Keratinocyte (primary cell): ENCODE results near the gene DOK6. TPM values are rescaled to one million over a fixed set of nuclear protein-coding genes. Genes with fewer than 3 reads are reported as not detected.

Source experiments
- DNase-seq: peaks from one replicate; pipeline ENCODE4 v3.0.0-alpha.2; 2011; ENCODE audit warnings: low read depth, missing footprints, low spot score
- FAIRE-seq: peaks from 2 replicates; lab custom pipeline; 2011; peaks lifted over from hg19 to GRCh38; lab: Jason Lieb, UNC
- H2AFZ ChIP-seq: 2 replicates; pipeline ENCODE4 v1.6.0; 2012; ENCODE audit warnings: low read length, control low read depth, inconsistent platforms; ENCODE audit not compliant: control insufficient read depth
- H3K27ac ChIP-seq: 2 replicates; pipeline ENCODE4 v1.5.1; 2011; ENCODE audit warnings: low read length; ENCODE audit not compliant: control insufficient read depth, insufficient read depth
- H3K27me3 ChIP-seq: 3 replicates; pipeline ENCODE4 v1.6.0; 2011; ENCODE audit warnings: low read length; ENCODE audit not compliant: control insufficient read depth, insufficient read depth; ENCODE audit errors: extremely low read depth
- H3K36me3 ChIP-seq, 2 experiments: 2 replicates in 1 of 2; 3 replicates in 1 of 2; pipeline ENCODE4 v1.5.1; 2011; ENCODE audit warnings: low read length in 2 of 2, mild to moderate bottlenecking in 1 of 2; ENCODE audit not compliant: control insufficient read depth in 2 of 2, insufficient read depth in 2 of 2; ENCODE audit errors: extremely low read depth in 1 of 2
- H3K4me1 ChIP-seq: 3 replicates; pipeline ENCODE4 v1.5.1; 2011; ENCODE audit warnings: low read length; ENCODE audit not compliant: control insufficient read depth, insufficient read depth; ENCODE audit errors: extremely low read depth
- H3K4me2 ChIP-seq: 3 replicates; pipeline ENCODE4 v1.6.0; 2011; ENCODE audit warnings: low read depth, low read length; ENCODE audit not compliant: control insufficient read depth, insufficient read depth; ENCODE audit errors: extremely low read depth
- H3K4me3 ChIP-seq, 3 experiments: fragments of 200-600 bp in 1 of 3; sonication (generic) in 1 of 3; 2 replicates in 2 of 3; 3 replicates in 1 of 3; pipeline ENCODE4 v1.5.1; 2011 to 2016; ENCODE audit warnings: low read length in 3 of 3, mild to moderate bottlenecking in 3 of 3, control low read depth in 2 of 3, inconsistent platforms in 1 of 3, low read depth in 1 of 3, mixed read lengths in 1 of 3, mixed run types in 1 of 3, moderate library complexity in 1 of 3; ENCODE audit not compliant: control insufficient read depth in 2 of 3, insufficient read depth in 2 of 3; ENCODE audit errors: extremely low read depth in 1 of 3
- H3K79me2 ChIP-seq: 2 replicates; pipeline ENCODE4 v1.6.0; 2012; ENCODE audit warnings: low read length; ENCODE audit not compliant: control insufficient read depth, insufficient read depth
- H3K9ac ChIP-seq: 3 replicates; pipeline ENCODE4 v1.6.0; 2011; ENCODE audit warnings: low read length; ENCODE audit not compliant: control insufficient read depth, insufficient read depth; ENCODE audit errors: extremely low read depth
- H3K9me1 ChIP-seq: 3 replicates; pipeline ENCODE4 v1.6.0; 2011; ENCODE audit warnings: low read length; ENCODE audit not compliant: control insufficient read depth, insufficient read depth; ENCODE audit errors: extremely low read depth
- H3K9me3 ChIP-seq: 2 replicates; pipeline ENCODE4 v1.5.1; 2012; ENCODE audit warnings: low read depth, low read length; ENCODE audit not compliant: control insufficient read depth
- H4K20me1 ChIP-seq: 3 replicates; pipeline ENCODE4 v1.6.0; 2011; ENCODE audit warnings: low read length; ENCODE audit not compliant: control insufficient read depth, insufficient read depth; ENCODE audit errors: extremely low read depth
- EZH2 ChIP-seq: IDR thresholded peaks from one replicate; pipeline ENCODE4 v1.6.1; 2012; ENCODE audit warnings: inconsistent platforms, mild to moderate bottlenecking, low read length, moderate library complexity
- dilution Hi-C: fragments of 300-500 bp; cut with MboI; formaldehyde crosslinking; loops from one replicate; pipeline ENCODE4 v1.7.0; 2020; ENCODE audit warnings: low sequenced_read_pairs; ENCODE audit not compliant: extremely low pct_ligation_motif_present
- polyA plus RNA-seq, 5 experiments: library from polyadenylated mRNA; depleted of rRNA in 3 of 5; stranded (reverse) in 3 of 5; stranded (forward) in 1 of 5; unstranded in 1 of 5; fragments of >200 nt; gene quantifications; 1 replicate in 1 of 5; 2 replicates in 3 of 5; 3 replicates in 1 of 5; pipeline versions ENCODE4 v1.2.1 to v1.2.3, GENCODE V29; 2011 to 2012; ENCODE audit warnings: missing spikeins in 2 of 5, low read depth in 1 of 5, low replicate concordance in 1 of 5
- TF ChIP-seq, protein P1 (sequence below), 3 experiments: IDR thresholded peaks in 1 of 3; conservative IDR thresholded peaks in 1 of 3; optimal IDR thresholded peaks in 1 of 3; 2 replicates in 2 of 3; 3 replicates in 1 of 3; pipeline versions ENCODE3 to v1.5.1; 2011; ENCODE audit warnings: low read length in 3 of 3, mild to moderate bottlenecking in 3 of 3, moderate library complexity in 2 of 3, control low read depth in 1 of 3, inconsistent platforms in 1 of 3; ENCODE audit not compliant: insufficient read depth in 2 of 3; ENCODE audit errors: extremely low read depth in 1 of 3

DOK6 gene
- polyA plus RNA-seq, 1 donor (not counting 4 experiments of a cell fraction or from before 2014, with no cell fraction given): not detected

DNA sequence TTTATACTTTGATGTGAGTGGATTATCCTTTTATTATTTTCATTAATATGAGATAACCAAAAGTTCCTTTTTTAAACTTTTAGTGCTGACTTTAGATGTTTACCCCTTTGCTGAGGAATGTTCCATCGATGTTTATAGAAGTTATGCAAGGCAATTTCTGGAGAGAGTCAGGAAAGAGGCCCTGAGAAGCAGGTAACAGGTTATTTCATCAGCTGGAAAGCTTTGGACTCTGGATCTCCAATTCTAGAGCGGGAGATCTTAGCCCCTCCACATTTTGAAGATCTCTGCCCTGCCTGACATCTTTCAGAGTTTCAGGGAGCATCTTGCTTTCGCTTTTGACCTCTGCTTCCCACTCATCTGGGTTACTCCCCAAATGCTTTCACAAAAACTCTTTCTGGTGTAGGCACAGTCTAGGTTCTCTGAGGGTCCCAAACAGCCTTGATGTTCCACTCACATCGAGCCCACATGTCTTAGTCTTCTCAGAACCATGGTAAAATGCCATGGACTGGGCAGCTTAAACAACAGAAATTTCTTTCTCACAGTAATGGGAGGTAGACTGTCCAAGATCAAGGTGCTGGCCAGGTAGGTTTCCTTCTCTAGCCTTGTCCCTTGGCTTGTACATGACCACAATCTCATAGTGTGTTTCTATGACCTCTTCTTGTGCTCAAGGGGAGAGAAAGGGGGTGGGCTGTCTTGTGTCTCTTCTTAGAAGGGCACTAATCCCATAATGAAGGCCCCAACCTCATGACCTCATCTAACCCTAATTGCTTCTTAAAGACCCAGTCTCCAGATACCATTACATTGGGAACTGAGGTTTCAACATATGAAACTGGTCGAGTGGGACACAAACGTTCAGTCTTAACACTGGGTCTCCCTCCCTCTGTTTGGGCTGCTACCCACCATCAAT, 87.1 kb downstream of the DOK6 start:
- no peaks in the 10 kb centered on the region for H3K36me3 ChIP-seq
- no peaks in the 10 kb centered on the region for H4K20me1 ChIP-seq
- H3K9ac ChIP-seq: no peak overlapping the region
- no peaks in the 10 kb centered on the region for H3K4me1 ChIP-seq
- DNase-seq (no peak), FAIRE-seq (no peak)
- no peak overlapping the region for H2AFZ ChIP-seq
- TF ChIP-seq, protein P1, sequence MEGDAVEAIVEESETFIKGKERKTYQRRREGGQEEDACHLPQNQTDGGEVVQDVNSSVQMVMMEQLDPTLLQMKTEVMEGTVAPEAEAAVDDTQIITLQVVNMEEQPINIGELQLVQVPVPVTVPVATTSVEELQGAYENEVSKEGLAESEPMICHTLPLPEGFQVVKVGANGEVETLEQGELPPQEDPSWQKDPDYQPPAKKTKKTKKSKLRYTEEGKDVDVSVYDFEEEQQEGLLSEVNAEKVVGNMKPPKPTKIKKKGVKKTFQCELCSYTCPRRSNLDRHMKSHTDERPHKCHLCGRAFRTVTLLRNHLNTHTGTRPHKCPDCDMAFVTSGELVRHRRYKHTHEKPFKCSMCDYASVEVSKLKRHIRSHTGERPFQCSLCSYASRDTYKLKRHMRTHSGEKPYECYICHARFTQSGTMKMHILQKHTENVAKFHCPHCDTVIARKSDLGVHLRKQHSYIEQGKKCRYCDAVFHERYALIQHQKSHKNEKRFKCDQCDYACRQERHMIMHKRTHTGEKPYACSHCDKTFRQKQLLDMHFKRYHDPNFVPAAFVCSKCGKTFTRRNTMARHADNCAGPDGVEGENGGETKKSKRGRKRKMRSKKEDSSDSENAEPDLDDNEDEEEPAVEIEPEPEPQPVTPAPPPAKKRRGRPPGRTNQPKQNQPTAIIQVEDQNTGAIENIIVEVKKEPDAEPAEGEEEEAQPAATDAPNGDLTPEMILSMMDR (optimal IDR thresholded peaks at IDR 0.05 in 1 of 3, IDR thresholded peaks at IDR 0.05 in 1 of 3, conservative IDR thresholded peaks at IDR 0.05 in 1 of 3; ENCODE audit: extremely low read depth in 1 of 3, insufficient read depth in 2 of 3, low read length in 3 of 3): no peak
- no peak for TF ChIP-seq EZH2
- H3K4me3 ChIP-seq: no peak overlapping the region
- no peak overlapping the region for H3K27ac ChIP-seq
- no peaks in the 10 kb centered on the region for H3K9me1 ChIP-seq
- no peaks in the 10 kb centered on the region for H3K79me2 ChIP-seq
- no peak overlapping the region for H3K4me2 ChIP-seq
- H3K27me3 ChIP-seq: no peaks in the 10 kb centered on the region
- H3K9me3 ChIP-seq: no peaks in the 10 kb centered on the region
- dilution Hi-C loops: no loop called here

- no peaks in the 10 kb centered on the region for H4K20me1 ChIP-seq
- H3K9me3 ChIP-seq: no peaks in the 10 kb centered on the region
- no peak for TF ChIP-seq EZH2
- TF ChIP-seq, protein P1 (optimal IDR thresholded peaks at IDR 0.05 in 1 of 3, IDR thresholded peaks at IDR 0.05 in 1 of 3, conservative IDR thresholded peaks at IDR 0.05 in 1 of 3; ENCODE audit: extremely low read depth in 1 of 3, insufficient read depth in 2 of 3, low read length in 3 of 3): no peak
- FAIRE-seq: no peak
- H3K4me1 ChIP-seq: no peaks in the 10 kb centered on the region
- no peaks in the 10 kb centered on the region for H3K9me1 ChIP-seq
- no peak for DNase-seq
- dilution Hi-C loops: no loop called here
- no peak overlapping the region for H3K4me3 ChIP-seq
- no peak overlapping the region for H2AFZ ChIP-seq
- H3K9ac ChIP-seq: no peak overlapping the region
- no peak overlapping the region for H3K27ac ChIP-seq
- H3K27me3 ChIP-seq: no peaks in the 10 kb centered on the region
- no peaks in the 10 kb centered on the region for H3K79me2 ChIP-seq
- no peaks in the 10 kb centered on the region for H3K36me3 ChIP-seq
- H3K4me2 ChIP-seq: no peak overlapping the region
Observed at GRCh38 chr18:69490072-69490471, 89.4 kb downstream of the DOK6 start.
